ENCODE measurements around the gene HIVEP2.

DNA sequence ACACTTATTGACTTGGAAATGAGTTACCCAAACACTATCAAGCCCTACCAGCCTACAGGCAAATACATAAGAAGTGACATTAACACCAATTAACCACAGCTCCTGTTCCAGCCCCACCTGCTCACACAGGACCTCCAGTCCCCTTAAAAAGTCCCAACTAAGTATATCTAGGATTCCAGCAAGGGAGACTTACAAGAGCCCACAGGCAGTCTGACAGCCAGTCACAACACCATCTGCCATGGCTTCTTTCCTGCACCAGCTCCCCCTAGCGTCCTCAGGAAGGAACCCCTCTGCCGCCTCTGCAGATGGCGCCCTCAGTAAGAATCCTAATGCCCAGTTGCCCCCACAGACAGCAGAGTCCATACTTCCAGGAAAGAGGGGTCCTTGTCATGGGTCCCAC lies 122.1 kb downstream of the HIVEP2 start:
- no peak for TF ChIP-seq USF2 (IDR thresholded peaks at IDR 0.05; ENCODE audit: low read depth, low read length)
- TF ChIP-seq BHLHE40 (IDR thresholded peaks at IDR 0.05; ENCODE audit: low read depth, low read length), result no peak
- no peak for TF ChIP-seq FOS (IDR thresholded peaks at IDR 0.05; ENCODE audit: low read depth, low read length)
